ENCODE results near the gene DMXL2.
A peak's percentile ranks its signal among the peaks of the same experiment; 100 is the strongest.
"Not testable (repeated sequence)": the region's sequence is repeated elsewhere in the genome, so short reads cannot be mapped to it uniquely, and the experiment has no call there.

DMXL2 gene, protein sequence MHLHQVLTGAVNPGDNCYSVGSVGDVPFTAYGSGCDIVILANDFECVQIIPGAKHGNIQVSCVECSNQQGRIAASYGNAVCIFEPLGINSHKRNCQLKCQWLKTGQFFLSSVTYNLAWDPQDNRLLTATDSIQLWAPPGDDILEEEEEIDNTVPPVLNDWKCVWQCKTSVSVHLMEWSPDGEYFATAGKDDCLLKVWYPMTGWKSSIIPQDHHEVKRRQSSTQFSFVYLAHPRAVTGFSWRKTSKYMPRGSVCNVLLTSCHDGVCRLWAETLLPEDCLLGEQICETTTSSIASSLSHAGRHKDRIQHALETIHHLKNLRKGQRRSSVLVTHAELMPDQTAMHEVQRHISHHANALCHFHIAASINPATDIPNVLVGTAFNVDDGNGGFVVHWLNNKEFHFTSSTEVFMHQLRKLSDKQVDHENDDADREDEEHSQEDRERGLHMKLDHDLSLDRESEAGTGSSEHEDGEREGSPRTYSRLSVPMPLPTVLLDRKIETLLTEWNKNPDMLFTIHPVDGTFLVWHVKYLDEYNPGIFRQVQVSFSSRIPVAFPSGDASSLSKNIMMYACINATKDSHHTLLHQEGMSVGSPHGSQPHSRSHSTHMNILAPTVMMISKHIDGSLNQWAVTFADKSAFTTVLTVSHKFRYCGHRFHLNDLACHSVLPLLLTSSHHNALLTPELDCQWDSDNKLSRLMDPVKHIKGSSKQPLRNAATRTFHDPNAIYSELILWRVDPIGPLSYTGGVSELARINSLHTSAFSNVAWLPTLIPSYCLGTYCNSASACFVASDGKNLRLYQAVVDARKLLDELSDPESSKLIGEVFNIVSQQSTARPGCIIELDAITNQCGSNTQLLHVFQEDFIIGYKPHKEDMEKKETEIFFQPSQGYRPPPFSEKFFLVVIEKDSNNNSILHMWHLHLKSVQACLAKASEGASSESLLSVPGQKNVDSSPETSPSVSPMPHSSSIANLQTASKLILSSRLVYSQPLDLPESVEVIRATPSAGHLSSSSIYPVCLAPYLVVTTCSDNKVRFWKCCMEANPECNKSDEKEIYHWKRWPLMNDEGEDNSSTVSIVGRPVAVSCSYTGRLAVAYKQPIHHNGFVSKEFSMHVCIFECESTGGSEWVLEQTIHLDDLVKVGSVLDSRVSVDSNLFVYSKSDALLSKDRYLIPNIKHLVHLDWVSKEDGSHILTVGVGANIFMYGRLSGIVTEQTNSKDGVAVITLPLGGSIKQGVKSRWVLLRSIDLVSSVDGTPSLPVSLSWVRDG (N-terminal part only)

DNA sequence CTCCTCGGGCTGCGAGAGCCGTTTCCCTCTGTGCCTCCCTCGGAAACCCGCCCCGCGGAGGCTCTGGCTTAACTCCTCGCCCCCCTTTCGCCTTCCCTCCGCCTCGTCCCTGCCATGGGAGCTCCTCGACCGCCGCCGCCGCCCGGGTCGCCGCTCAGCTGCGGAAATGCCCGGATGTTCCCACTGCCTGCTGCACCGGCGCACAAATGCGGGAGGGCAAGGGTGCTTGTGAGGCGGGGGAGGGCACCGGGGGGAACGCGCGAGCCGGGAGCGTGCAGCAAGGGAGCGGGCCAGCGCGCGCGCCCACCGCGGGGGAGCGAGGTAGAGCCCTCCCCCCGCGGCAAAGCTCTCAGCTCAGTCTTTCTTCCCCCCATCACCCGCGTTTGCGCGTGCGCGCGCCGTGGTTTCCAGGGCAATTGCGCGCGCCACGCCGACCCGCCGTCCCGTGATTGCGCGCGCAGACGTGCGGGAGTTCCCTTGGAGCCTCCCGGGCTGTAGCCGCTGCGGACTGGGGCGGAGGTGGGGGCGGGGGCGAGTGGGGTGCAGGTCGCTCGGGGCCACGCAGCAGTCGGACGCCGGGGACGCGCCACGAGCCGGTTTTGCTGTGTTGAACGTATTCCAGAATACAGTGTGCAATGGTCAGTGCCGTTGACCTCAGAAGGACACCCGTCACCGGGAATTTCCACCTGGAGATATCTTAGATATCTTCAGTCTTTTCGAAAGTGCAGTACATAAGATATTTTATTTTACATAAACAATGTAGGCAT is at the start of gene DMXL2:
TSS of gene DMXL2 (minus strand) at position 168 of the 767 bp plus-strand sequence. CDS start 226 bp downstream, outside the sequence.
- peak; percentile 85 for DNase-seq

DNA sequence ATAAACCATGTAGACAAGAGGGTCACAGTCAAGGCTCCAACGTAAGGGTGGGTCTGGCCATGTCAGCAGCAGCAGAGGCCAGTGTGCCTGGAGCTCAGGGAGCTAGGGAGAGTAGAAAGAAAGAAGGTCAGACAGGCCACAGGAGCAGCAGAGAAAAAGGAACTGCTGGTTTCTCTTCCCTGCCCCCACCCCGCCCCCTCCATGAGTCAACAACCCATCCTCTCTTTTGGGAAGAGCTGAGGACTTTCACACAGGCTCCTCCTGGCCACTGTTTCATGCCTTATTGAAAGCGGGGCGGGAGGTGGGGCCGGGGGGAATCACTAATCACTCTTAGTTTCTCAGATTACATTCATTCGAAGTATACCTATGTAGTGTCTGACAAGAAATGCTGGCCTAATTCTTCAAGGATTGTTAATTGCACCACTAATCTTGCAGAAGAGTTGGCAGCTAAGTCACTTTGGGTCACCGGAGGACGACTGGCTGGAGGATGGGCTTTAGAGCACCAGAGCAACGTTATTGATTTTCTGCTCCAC is 49.6 kb upstream of the DMXL2 start:
- DNase-seq = no peak

DNA sequence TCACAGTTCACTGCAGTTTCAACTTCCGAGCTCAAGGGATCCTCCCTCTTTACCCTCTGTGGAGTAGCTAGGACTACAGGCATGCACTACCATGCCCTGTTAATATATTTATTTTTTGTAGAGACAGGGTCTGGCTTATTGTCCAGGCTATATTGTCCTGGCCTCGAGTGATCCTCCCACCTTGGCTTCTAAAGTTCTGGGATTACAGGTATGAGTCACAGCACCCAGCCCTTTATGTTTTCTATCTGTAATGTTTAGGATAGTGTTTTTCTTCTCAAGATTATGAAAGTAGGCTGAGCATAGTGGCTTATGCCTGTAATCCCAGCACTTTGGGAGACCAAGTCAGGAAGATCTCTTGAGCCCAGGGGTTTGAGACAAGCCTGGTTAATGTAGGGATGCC is 46.8 kb upstream of the DMXL2 start:
- DNase-seq = no peak

DNA sequence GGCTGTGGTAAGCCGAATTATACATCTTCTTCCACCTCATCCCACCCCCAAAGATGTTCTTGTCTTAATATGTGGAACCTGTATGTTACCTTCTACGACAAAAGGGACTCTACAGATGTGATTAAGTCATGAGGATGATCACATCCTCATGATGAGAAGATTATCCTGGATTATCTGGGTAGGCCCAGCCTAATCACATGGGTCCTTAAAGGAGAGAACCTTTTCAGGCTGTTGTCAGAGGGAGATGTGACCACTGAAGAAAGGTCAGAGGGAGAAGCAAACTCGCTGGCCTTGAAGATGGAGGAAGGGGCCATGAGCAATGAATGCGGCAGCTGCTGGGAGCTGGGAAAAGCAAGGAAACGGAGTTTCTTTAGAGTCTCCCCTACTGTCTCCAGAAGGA is 45.9 kb upstream of the DMXL2 start:
- DNase-seq = no peak

DNA sequence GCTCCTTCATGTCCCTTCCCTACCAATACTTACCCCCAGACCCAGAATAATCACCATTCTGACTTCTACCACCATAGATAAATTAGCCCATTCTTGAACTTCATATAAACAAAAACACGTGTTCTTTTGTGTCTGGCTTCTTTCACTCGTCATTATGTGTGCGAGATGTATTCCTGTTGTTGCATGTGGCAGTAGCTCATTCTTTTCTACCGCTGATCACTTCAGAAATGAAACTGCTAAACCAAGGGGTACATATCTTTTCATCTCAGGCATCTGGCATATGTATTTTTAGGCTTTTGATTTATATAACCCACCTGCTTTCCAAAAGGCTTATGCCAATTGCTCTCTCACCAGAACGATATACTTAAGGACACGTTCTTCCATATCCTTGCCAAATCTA is 44.9 kb upstream of the DMXL2 start:
- no peak for DNase-seq

DNA sequence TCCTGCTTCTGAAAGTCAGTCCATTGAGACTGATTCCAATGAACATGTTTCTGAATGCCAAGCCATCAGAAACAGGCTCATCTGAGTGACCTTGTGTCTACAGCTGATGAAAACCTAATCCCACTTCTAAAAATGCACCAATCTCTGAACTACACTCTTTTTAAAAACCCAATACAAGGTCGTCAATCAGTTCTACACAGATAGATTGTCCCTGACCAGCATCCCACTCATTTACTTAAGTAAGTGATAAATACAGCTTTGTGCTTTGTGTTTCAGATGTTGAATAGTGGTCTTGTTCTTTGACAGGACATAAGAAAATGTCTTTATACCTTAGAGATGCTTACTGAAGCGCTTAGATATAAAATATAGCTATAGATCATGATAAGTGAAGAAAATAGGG is 38.5 kb upstream of the DMXL2 start:
- DNase-seq = no peak

DNA sequence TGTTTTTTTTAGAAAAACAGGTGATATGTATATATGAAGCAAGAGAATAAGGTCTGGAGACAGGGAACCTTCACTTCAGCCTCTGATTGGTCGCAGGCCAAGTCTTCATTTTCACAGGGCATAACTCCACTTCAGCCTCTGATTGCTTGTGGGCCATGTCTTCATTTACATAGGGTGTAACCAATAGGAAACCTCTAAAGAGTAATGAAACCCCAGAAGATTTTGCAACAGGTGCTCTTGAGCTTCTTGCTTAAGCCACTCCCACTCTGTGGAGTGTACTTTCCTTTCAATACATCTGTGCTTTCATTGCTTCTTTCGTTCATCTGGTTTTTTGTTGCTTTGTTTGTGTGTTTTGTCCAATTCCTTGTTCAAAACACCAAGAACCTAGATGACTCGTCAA is 36.1 kb upstream of the DMXL2 start:
- no peak for DNase-seq

DNA sequence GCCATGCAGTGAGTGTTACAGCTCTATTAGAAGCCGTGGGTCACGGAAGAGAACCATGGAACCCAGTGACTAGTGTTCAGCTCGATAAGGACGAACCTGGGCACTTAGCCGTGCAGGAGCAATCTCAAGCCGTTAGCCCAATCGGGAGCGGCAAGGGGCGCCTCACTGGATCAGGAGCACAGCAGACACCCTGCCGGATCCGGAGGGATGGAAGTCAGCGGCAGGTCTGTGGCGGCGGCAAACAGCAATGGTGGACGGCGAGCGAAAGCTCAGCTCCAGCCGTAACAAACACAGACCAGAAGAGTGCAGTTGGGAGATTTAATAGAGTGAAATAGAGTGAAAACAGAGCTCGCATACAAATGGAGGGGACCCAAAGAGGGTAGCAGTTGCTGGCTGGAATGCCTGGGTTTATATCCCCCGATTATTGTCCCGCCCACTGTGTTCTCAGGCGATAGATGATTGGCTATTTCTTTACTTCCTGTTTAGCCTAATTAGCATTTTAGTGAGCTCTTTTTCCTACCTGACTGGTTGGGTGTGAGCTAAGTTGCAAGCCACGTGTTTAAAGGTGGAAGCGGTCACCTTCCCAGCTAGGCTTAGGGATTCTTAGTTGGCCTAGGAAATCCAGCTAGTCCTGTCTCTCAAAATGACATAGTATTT is 33.0 kb upstream of the DMXL2 start:
- DNase-seq = not testable (repeated sequence)

DNA sequence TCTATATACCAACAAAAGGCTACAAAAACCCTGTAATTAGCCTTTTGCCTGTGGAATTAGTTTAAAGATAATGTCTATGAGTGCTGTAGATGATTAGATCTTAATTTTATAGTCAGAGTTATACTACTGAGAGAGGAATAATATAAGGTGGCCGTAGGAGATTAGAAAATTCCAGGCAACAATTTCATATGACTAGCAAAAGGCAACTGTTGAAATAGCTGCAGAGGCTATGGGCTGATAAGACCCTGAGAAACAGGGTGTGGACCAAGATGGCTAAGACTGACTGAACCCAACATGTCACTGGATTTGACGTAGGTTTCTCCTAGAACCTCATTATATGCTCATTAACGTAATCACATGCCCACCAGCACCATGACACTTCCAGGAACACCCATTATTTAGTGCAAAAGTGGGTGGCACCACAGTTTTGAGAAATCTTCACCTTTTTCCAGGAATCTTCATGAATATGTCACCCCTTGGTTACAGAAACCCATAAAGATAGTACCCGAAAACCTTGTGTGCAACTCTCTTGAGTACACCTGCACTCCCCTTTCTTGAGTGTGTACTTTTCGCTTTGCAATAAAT is 29.6 kb upstream of the DMXL2 start:
- DNase-seq = no peak

DNA sequence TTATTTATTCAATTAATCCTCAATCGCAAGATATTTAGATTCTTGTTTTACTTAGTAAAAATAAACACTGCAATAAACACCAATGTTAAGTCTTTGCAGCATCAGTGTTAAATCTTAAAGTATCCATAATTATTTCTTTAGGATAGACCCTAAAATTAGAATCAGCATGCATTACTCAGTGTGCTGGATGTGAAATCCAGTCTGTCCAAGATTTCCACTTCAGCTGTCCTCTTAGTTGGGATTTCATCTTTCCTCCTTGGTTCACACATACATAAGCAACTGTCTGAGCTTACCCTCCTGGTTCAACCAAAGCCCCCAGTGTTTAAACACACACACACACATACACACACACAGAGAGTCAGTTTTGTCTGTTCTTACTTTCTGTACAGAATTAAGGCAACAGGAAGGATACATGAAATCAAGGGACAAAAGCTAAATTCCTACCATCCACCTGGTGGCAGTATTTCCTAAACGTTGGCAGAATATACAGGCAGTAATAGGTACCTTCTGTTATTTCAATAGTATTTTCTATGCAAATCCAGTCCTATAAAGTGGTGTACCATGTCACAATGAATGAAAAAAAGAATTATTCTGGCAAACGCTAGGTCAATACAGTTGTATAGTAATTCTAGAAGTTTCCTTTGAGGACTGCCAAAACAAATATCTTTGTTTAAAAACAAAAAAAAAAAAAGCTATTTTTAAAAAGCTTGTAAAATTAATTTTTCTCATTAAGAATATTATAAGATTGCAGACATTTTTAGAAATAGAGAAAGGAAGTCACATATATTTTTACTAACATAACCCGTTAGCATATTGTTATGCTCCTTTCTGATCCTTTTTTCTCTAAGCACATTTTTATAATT is 27.3 kb upstream of the DMXL2 start:
- DNase-seq = peak; percentile 73

DNA sequence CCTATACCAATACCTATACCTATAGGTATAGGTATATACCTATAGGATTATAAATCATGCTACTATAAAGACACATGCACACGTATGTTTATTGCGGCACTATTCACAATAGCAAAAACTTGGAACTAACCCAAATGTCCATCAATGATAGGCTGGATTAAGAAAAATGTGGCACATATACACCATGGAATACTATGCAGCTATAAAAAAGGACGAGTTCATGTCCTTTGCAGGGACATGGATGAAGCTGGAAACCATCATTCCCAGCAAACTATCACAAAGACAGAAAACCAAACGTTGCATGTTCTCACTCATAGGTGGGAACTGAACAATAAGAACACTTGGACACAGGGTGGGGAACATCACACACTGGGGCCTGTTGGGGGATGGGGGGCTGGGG is 26.1 kb upstream of the DMXL2 start:
- not testable (repeated sequence) for DNase-seq

DNA sequence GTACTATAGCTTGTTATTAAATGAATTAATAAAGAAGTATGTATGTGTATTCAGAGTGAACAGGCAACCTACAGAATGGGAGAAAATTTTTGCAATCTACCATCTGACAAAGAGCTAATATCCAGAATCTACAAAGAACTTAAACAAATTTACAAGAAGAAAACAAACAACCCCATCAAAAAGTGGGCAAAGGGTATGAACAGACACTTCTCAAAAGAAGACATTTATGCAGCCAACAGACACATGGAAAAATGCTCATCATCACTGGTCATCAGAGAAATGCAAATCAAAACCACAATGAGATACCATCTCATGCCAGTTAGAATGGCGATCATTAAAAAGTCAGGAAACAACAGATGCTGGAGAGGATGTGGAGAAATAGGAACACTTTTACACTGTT is 25.5 kb upstream of the DMXL2 start:
- DNase-seq = not testable (repeated sequence)

DNA sequence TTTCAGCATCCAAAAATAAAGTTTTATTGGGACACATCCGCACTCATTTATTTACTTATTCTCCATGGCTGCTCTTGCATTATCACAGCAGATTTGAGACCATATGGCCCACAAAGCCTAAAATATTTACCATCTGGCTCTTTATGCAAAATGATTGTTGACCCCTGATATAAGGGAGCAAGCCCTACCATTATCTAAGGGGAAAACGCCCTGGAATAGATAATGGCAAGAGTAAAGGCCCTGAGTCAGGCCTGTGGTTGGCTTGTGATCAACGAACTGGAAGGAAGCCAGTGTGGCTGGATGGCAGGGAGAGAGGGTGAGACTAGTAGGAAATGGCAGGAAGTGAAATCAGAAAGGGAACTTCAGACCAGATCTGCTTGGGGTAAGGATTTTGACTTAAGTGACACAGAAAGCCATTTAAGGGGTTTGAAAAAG is 24.6 kb upstream of the DMXL2 start:
- peak; percentile 36 for DNase-seq

DNA sequence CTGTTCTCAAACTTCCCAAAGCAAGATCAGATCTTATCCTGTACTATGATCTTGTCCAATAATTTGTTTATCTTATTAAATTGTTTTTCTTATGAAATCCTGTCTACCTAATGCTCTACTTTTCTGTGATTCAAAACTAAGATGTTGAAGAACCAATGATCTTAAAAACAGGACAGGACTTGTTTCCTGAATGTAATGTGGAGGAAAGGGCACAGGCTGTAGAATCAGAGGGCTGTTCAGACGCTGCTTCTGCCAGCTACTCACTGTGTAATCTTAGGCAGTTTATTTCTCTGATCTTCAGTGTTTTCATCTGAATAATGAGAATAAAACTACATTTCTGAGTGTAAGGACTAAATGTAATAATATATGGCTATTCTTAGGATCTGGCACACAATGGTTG is 20.1 kb upstream of the DMXL2 start:
- DNase-seq = no peak

DNA sequence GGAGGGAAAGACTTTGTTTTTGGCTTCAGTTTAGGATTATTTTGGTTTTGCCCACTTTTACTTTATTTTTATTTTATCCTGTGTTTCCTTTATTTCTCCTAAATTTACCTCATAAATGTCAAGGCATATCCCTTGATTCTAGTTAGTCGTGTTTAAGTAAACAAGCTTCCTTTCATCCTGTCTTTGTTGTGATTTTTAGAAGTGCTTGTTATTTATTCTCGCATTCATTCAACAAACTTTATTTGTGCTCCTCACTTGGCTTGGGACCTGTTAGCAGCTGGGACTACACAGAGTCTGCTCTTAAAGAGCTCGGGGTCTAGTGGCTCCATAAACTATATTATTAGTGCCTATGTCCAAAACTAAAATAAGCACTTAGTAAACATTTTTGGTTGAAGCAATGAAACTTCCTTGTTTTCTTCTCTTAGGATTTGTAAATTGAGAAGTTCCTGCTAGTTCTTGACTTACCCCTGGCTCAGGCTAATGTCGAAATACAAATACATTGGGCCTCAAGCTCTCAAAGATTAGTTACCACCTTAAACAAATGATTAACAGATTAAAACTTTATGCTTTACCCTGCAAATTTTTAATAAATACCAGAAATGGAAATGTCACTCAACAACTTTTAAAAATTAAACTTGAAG is 19.0 kb upstream of the DMXL2 start:
- no peak for DNase-seq

DNA sequence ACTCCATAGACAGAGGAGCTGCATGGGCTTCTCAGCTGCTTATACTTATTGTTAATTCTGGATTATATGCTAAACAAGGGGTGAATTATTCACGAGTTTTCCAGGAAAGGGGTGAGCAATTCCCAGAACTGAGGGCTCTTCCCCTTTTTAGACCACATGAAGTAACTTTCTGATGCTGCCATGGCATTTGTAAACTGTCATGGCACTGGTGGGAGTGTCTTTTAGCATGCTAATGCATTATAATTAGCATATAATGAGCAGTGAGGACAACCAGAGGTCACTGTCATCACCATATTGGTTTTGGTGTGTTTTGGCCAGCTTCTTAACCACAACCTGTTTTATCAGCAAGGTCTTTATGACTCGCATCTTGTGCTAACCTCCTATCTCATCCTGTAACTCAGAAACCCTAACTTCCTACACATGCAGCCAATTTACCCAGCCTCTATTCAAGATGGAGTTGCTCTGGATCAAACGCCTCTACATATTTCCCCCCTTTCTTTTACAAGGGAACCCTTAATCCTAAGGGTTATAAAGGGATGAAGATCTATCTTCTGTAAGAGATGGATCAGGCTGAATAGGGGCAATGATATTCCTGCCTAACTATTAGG is 12.1 kb upstream of the DMXL2 start:
- no peak for DNase-seq

DNA sequence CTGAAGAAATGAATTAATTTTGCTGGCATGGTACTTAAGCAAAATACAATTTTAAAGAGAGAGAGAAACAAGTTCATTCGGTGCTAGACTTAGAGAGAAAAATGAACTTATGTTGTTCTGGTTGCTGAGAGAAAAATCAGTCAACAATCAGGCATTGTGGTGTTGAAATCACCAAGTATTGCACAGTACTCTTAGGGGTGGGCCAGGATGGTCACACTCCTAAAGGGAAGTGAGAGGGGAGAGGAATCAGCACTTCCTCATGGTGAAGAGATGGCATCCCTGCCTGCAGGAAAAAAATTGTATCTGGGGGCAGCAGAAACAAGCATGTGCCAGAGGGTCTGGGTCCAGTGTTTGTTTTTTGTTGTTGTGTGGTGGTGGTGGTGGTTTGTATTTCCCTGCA is 7.0 kb upstream of the DMXL2 start:
- no peak for DNase-seq

DNA sequence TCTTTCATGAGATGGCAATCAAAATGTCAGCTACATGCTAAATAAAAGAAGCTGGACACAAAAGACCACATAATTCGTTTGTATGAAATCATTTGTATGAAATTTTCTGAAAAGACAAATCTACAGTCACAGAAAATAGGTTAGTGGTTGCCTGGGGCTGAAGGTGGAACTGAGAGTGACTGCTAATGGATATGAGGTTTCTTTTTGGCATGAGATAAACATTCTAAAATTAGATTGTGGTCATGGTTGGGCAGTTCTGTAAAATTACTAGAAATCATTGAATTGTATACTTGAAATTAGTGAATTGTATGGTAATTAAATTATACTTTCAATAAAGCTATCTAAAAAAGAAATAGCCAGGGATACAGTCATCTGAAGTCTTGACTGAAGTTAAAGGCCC is 2.7 kb upstream of the DMXL2 start:
- DNase-seq = no peak

DNA sequence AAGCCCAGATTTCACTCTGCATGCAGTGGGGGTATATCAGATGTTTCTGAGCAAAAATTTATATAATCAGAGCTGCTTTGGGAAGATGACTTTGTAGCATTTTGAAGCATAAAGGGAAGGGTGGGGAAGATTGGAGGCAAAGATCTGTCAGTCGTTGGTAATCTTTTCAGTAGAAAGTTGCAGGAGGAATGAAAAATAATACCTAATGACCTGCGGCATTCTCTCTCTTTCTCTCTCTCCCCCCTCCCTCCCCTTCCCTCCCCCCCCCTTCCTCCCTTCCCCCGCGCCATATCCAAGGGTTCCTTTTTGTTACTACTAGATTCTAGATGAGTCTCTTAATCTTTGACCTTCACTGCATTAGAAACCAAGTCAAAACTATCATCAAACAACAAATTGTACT is 1.5 kb upstream of the DMXL2 start:
- DNase-seq = no peak
